Measurements from ENCODE around the gene ZNF175. TPM values are rescaled to one million over a fixed set of nuclear protein-coding genes. Genes with fewer than 3 reads are reported as not detected.

The ZNF175 gene
- total and polyA plus RNA-seq, 2 experiments from 2014 or later = 2.3 to 6.3 TPM

GRCh38 chr19:51592521-51592920, 21.4 kb downstream of the ZNF175 start (continued):
- TF ChIP-seq, protein P1, sequence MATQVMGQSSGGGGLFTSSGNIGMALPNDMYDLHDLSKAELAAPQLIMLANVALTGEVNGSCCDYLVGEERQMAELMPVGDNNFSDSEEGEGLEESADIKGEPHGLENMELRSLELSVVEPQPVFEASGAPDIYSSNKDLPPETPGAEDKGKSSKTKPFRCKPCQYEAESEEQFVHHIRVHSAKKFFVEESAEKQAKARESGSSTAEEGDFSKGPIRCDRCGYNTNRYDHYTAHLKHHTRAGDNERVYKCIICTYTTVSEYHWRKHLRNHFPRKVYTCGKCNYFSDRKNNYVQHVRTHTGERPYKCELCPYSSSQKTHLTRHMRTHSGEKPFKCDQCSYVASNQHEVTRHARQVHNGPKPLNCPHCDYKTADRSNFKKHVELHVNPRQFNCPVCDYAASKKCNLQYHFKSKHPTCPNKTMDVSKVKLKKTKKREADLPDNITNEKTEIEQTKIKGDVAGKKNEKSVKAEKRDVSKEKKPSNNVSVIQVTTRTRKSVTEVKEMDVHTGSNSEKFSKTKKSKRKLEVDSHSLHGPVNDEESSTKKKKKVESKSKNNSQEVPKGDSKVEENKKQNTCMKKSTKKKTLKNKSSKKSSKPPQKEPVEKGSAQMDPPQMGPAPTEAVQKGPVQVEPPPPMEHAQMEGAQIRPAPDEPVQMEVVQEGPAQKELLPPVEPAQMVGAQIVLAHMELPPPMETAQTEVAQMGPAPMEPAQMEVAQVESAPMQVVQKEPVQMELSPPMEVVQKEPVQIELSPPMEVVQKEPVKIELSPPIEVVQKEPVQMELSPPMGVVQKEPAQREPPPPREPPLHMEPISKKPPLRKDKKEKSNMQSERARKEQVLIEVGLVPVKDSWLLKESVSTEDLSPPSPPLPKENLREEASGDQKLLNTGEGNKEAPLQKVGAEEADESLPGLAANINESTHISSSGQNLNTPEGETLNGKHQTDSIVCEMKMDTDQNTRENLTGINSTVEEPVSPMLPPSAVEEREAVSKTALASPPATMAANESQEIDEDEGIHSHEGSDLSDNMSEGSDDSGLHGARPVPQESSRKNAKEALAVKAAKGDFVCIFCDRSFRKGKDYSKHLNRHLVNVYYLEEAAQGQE (IDR thresholded peaks at IDR 0.05; ENCODE audit: unreplicated experiment) = no peak
- TF ChIP-seq ZNF114 (CRISPR knock-in tag; IDR thresholded peaks at IDR 0.05) (no peak), ETS1 (IDR thresholded peaks at IDR 0.05) (no peak)

DNA sequence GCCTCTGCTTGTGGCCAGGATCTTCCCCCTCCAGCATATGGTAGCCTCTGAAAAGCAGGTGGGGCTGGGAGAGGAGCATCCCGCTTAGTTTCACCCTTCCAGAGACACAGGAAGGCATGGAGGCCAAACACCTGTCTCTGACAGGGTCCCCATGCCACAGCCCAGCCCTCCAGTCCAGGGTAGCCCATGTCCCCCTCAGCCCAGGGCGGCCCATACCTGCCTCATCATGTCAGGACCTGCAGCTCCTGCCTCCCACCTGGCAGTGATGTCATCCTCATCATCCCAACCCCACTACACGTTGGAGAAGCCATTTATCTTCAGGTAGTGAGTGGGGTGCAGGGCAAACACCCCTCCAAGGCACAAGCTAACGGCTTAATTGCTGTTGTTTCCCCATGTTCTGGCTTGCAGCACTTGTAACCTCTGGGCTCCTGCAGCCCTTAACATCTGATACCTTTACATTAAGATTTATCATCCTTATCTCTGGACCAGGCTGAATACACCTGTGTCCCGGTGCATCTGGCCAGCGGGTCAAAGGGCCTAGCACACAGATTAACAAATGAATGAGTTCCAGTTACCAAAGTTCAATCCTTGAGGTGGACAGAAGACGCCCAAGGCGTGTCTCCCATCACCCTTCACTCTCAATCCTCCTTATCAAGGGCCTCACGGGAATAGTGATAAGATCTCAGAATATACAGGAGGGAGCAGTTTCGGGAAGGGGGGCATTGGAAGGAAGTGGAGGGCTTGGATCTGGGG, 22.2 kb downstream of the ZNF175 start:
- DNase-seq (ENCODE audit: low spot score) (peak; percentile 11), ATAC-seq (no peak)
- H3K36me3 Mint-ChIP-seq (ENCODE audit: low read depth) = peaks cover 11% of the 10 kb centered on the region
- peaks cover 14% of the 10 kb centered on the region for H3K27me3 Mint-ChIP-seq (ENCODE audit: insufficient read depth, low read depth, poor library complexity)
- Histone ChIP-seq H3K27ac (ENCODE audit: low read depth) (no peak overlapping the region), H3K4me1 (ENCODE audit: insufficient read depth) (peaks cover 6% of the 10 kb centered on the region; the same call in 1 of the 2 replicates), H3K79me2 (replicated peaks; ENCODE audit: insufficient read depth) (no peaks in the 10 kb centered on the region), H3K27me3 (ENCODE audit: insufficient read depth) (no peaks in the 10 kb centered on the region), H3K9me2 (ENCODE audit: insufficient read depth) (no peaks in the 10 kb centered on the region), H3K4me2 (peak overlapping the region; percentile 88), H3K4me3 (peak overlapping the region; percentile 83), H2AFZ (peak overlapping the region; percentile 92; the same call in 1 of the 2 replicates), H3F3A (replicated peaks; ENCODE audit: low read depth) (no peaks in the 10 kb centered on the region), H3K36me3 (ENCODE audit: insufficient read depth) (no peaks in the 10 kb centered on the region; the same call in 1 of the 2 replicates), H4K20me1 (replicated peaks; ENCODE audit: insufficient read depth) (no peaks in the 10 kb centered on the region)
- H3K4me3 Mint-ChIP-seq = peak overlapping the region; percentile 91
- peaks cover 34% of the 10 kb centered on the region for H3K9me3 Mint-ChIP-seq
- no peak overlapping the region for H3K27ac Mint-ChIP-seq
- H3K4me1 Mint-ChIP-seq = peaks cover 10% of the 10 kb centered on the region
- TF ChIP-seq JUNB (IDR thresholded peaks at IDR 0.05; ENCODE audit: unreplicated experiment) (no peak), ZNF114 (CRISPR knock-in tag; IDR thresholded peaks at IDR 0.05) (no peak), POLR2AphosphoS5 (IDR thresholded peaks at IDR 0.05; ENCODE audit: low read depth) (no peak), EZH2phosphoT487 (IDR thresholded peaks at IDR 0.05; ENCODE audit: unreplicated experiment) (no peak), CTCF (conservative IDR thresholded peaks at IDR 0.05; ENCODE audit: low read depth in 2 of 2) (no peak), CREB1 (CRISPR knock-in tag; IDR thresholded peaks at IDR 0.05; ENCODE audit: low read depth) (no peak), NANOG (IDR thresholded peaks at IDR 0.05; ENCODE audit: borderline replicate concordance) (no peak), ETS1 (IDR thresholded peaks at IDR 0.05) (no peak)
- TF ChIP-seq, protein P1 (IDR thresholded peaks at IDR 0.05; ENCODE audit: unreplicated experiment) = no peak
